Measurements from ENCODE around the gene GPR119.

GPR119 gene

GRCh38 chrX:130415201-130415600 lies 29.7 kb upstream of the GPR119 start:
- DNase-seq (ENCODE audit: low read depth): no peak
- H3K4me3 ChIP-seq (ENCODE audit: low read length): no peak overlapping the region
- no peak for TF ChIP-seq CTCF (conservative IDR thresholded peaks at IDR 0.05; ENCODE audit: low read length)

- H3K4me3 ChIP-seq (ENCODE audit: low read length): no peak overlapping the region
- TF ChIP-seq CTCF (conservative IDR thresholded peaks at IDR 0.05; ENCODE audit: low read length): no peak
- DNase-seq (ENCODE audit: low read depth): no peak
Observed at GRCh38 chrX:130414800-130415199, 29.3 kb upstream of the GPR119 start.

- no peak for TF ChIP-seq CTCF (conservative IDR thresholded peaks at IDR 0.05; ENCODE audit: low read length)
- no peak overlapping the region for H3K4me3 ChIP-seq (ENCODE audit: low read length)
- peak; percentile 38 for DNase-seq (ENCODE audit: low read depth)
Observed at GRCh38 chrX:130413415-130413814, 27.9 kb upstream of the GPR119 start.

- no peak for TF ChIP-seq CTCF (conservative IDR thresholded peaks at IDR 0.05; ENCODE audit: low read length)
- H3K4me3 ChIP-seq (ENCODE audit: low read length): peak overlapping the region; percentile 74
- no peak for DNase-seq (ENCODE audit: low read depth)
Observed at GRCh38 chrX:130402208-130402684, 16.8 kb upstream of the GPR119 start.

GRCh38 chrX:130401415-130402207 lies 16.1 kb upstream of the GPR119 start, which contains the start of gene RBMX2:
RBMX2 (plus strand) TSS chrX:130401987; CDS start chrX:130402033, 46 bp downstream.
- TF ChIP-seq CTCF (conservative IDR thresholded peaks at IDR 0.05; ENCODE audit: low read length): no peak
- peak; percentile 67 for DNase-seq (ENCODE audit: low read depth)
- peak within 1 kb of the TSS; percentile 74 for H3K4me3 ChIP-seq (ENCODE audit: low read length)

- no peak overlapping the region for H3K4me3 ChIP-seq (ENCODE audit: low read length)
- no peak for TF ChIP-seq CTCF (conservative IDR thresholded peaks at IDR 0.05; ENCODE audit: low read length)
- DNase-seq (ENCODE audit: low read depth): no peak
Observed at GRCh38 chrX:130395341-130395740, 9.9 kb upstream of the GPR119 start.

GRCh38 chrX:130393451-130394074 lies 8.1 kb upstream of the GPR119 start:
- H3K4me3 ChIP-seq (ENCODE audit: low read length): no peak overlapping the region
- DNase-seq (ENCODE audit: low read depth): peak; percentile 62
- peak; percentile 82 for TF ChIP-seq CTCF (conservative IDR thresholded peaks at IDR 0.05; ENCODE audit: low read length)
